ENCODE data around the gene ENOX1. TPM values are rescaled to one million over a fixed set of nuclear protein-coding genes. Genes with fewer than 3 reads are reported as not detected.
A peak's percentile ranks its signal among the peaks of the same experiment; 100 is the strongest.

The ENOX1 gene
- total RNA-seq, 1 donor, result 7.4 TPM

DNA sequence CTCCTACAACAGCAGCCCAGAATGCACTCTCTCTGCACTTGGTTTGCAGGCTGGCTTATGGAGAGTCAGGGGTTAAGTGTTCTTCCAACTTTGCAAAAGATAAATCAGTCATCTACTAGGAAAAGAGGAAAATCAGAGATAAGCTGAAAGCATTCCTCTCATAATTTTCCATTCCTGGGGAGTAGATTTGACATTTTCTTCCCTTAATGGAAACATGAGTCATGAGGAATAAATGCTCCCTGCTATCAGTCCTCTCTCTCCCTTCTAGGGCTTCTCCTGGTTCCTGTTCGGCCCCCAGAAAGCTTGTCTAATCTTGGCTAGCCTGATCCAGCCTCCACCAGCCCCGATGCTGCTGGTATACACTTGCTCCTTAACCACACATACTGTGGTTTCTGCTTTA lies 28.4 kb upstream of the ENOX1 start:
- peak; percentile 94 for DNase-seq (ENCODE audit: low read depth)
- no peak for TF ChIP-seq CTCF (IDR thresholded peaks at IDR 0.05; ENCODE audit: insufficient read depth, low read length)
- H3K4me3 ChIP-seq (ENCODE audit: low read depth, low read length), result no peak overlapping the region

DNA sequence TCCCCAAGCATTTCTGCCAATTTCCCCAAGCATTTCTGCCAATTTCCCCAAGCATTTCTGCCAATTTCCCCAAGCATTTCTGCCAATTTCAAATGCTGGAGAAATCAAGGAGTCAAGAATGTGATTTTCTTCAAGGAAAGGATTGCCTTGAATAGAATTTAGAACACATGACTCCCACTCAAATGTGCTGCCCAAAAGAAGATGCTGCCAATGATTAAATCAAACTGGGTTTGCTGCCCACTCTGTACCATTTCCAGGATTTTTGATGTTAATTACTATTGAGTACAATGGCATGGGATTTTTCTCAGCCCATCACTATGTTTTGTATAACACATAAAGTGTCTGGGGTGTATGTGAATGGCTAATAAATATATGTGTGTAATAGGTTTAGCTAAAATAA lies 21.9 kb upstream of the ENOX1 start:
- no peak for DNase-seq (ENCODE audit: low read depth)
- TF ChIP-seq CTCF (IDR thresholded peaks at IDR 0.05; ENCODE audit: insufficient read depth, low read length), result no peak
- no peak overlapping the region for H3K4me3 ChIP-seq (ENCODE audit: low read depth, low read length)

DNA sequence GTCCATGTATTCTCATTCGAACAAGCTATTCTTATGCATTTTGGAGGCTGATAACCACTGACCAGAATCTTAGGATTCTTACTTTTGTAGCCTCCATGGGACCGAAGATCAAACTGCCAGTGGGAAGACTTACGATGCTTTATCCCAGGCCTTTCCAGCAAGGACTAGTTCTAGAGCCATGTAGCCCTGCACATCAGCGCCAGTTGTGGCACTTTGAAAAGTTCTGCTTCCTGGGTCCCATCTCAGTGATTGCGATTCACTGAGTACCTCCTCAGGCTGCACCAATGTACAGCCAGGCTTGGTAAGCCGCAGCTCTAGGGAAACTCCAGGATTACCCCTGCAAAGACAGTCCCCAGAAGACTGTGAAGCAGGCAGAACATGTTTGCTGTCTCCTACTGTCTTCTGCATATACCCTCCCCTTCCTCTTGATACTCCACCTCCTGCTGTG lies 18.9 kb upstream of the ENOX1 start:
- TF ChIP-seq CTCF (IDR thresholded peaks at IDR 0.05; ENCODE audit: insufficient read depth, low read length), result no peak

GRCh38 chr13:43805071-43805468 lies 18.3 kb upstream of the ENOX1 start:
- no peak for TF ChIP-seq CTCF (IDR thresholded peaks at IDR 0.05; ENCODE audit: insufficient read depth, low read length)
- peak; percentile 82 for DNase-seq (ENCODE audit: low read depth)
- peak overlapping the region; percentile 11 for H3K4me3 ChIP-seq (ENCODE audit: low read depth, low read length)

More for the DNA sequence above, 18.9 kb upstream of the ENOX1 start:
- no peak for DNase-seq (ENCODE audit: low read depth)
- no peak overlapping the region for H3K4me3 ChIP-seq (ENCODE audit: low read depth, low read length)

- peak overlapping the region; percentile 11 for H3K4me3 ChIP-seq (ENCODE audit: low read depth, low read length)
- peak; percentile 42 for TF ChIP-seq CTCF (IDR thresholded peaks at IDR 0.05; ENCODE audit: insufficient read depth, low read length)
Measured at GRCh38 chr13:43804461-43805070, 17.8 kb upstream of the ENOX1 start.

DNA sequence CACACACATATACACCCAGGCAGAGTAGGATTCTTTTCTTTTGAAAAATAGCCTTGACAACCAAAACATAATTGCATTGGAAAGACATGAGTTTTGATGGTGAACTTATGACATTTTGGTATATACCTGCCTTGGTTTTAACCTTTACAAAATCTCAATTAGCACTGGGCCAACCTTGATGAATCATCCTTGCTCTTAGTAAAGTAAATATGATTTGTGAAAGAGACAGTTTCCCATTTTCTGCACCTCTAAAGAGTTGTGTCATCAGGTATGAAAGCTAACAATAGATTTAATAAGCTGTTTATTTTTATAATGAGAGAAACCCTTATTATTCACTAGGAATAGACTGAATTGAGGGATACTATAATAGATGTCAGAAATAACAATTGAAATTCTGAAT lies 15.7 kb upstream of the ENOX1 start:
- no peak for DNase-seq (ENCODE audit: low read depth)
- no peak overlapping the region for H3K4me3 ChIP-seq (ENCODE audit: low read depth, low read length)
- TF ChIP-seq CTCF (IDR thresholded peaks at IDR 0.05; ENCODE audit: insufficient read depth, low read length), result no peak

More at GRCh38 chr13:43804461-43805070, 17.8 kb upstream of the ENOX1 start:
- peak; percentile 90 for DNase-seq (ENCODE audit: low read depth)

DNA sequence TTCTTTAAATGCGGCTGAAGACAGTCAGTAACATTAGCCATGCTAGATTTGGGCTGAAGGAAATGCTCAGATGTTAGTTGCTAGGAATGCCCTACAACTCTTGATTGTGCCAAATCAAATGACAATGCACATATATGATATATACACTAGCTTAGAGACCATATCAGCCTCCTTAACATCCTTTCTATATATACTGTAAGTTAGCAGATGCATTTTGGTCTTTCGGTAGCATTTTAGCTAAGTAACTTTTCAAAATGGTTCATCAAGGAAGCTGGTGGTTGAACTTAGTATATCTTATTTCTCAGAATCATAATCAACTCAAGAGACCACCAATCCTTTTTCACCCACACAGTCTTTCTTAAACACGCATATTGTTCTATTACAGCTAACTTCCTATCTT lies 14.1 kb upstream of the ENOX1 start:
- no peak for DNase-seq (ENCODE audit: low read depth)
- H3K4me3 ChIP-seq (ENCODE audit: low read depth, low read length), result no peak overlapping the region
- no peak for TF ChIP-seq CTCF (IDR thresholded peaks at IDR 0.05; ENCODE audit: insufficient read depth, low read length)
